Stimulated activated naive CD8-positive, alpha-beta T cell treated with anti-CD3 and anti-CD28 coated beads, Interleukin-15, amount 100 ng/mL, for 72 hours (primary cell): Measurements from ENCODE around the gene GLRX.
"Not testable (repeated sequence)": the region's sequence is repeated elsewhere in the genome, so short reads cannot be mapped to it uniquely, and the experiment has no call there.

Source experiments
- ATAC-seq: fragments of 150-1000 bp; cut with Tn5 transposase; 2 replicates; pipeline ENCODE4 v1.10.0; 2021; ENCODE audit warnings: mild to moderate bottlenecking, moderate library complexity
- DNase-seq, 2 donors: peaks; one replicate each; pipeline ENCODE4 v3.0.0; 2021 to 2022
- H3K27ac Mint-ChIP-seq, 2 donors: one replicate each; pipeline ENCODE4 v1.8.0; 2022; ENCODE audit warnings: mild to moderate bottlenecking in 2 of 2, mixed read lengths in 2 of 2, moderate library complexity in 2 of 2
- H3K27me3 Mint-ChIP-seq: one replicate; pipeline ENCODE4 v1.8.0; 2022; ENCODE audit warnings: mixed read lengths
- H3K4me1 Mint-ChIP-seq: one replicate; pipeline ENCODE4 v1.8.0; 2022; ENCODE audit warnings: mild to moderate bottlenecking, mixed read lengths
- H3K4me3 Mint-ChIP-seq, 2 donors: one replicate each; pipeline ENCODE4 v1.8.0; 2022; ENCODE audit warnings: mild to moderate bottlenecking in 2 of 2, mixed read lengths in 2 of 2, moderate library complexity in 1 of 2
- H3K9me3 Mint-ChIP-seq, 2 donors: one replicate each; pipeline ENCODE4 v1.8.0; 2022; ENCODE audit warnings: mixed read lengths in 2 of 2

Gene GLRX, protein sequence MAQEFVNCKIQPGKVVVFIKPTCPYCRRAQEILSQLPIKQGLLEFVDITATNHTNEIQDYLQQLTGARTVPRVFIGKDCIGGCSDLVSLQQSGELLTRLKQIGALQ

DNA sequence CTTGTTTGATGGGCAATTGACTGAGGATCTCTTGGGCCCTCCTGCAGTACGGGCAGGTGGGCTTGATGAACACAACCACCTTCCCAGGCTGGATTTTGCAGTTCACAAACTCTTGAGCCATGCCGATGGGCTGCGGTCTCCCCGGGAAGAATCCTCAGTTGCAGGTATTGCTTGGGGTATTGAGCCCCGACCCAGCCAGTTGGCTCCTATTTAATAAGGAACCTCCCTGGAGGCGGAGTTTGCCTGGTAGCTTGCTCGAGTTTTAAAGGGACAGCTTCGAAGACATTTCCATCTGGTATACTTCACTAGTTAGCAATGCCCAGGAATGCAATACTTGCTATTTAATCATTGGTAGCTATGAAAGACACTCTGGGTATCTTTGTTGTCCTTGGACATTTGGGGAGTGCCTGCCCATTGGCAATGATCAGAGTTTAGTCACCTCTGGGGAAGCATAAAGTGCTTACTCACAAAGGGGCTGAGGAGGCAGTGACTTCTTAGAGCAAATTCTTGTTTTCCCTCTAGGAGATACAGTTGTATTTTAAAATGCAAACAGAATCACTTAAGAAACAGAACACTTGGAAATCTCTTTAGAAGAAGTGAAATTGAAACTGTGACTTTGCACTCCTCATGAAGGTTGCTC, at the start of gene GLRX:
TSS of gene GLRX (minus strand) at position 185 of the 640 bp plus-strand sequence. CDS start at position 121, 64 bp downstream.
- ATAC-seq (no peak), DNase-seq (peak in 1 of 2 donors; percentile 43)
- Mint-ChIP-seq H3K9me3 (no peaks in the 10 kb centered on the region), H3K27ac (peak within 1 kb of the TSS; percentile 97 to 99), H3K4me3 (peak within 1 kb of the TSS; percentile 81 to 93), H3K4me1 (peaks cover 71% of the 10 kb centered on the region), H3K27me3 (no peaks in the 10 kb centered on the region)

GRCh38 chr5:95871146-95871806, 48.8 kb upstream of the GLRX start:
- Mint-ChIP-seq H3K27ac (peak overlapping the region; percentile 98 to 99), H3K9me3 (peaks cover 4 to 9% of the 10 kb centered on the region in 2 donors), H3K4me1 (peaks cover 61% of the 10 kb centered on the region), H3K4me3 (peak overlapping the region; percentile 79 to 83), H3K27me3 (no peaks in the 10 kb centered on the region)
- ATAC-seq (no peak), DNase-seq (no peak)

DNA sequence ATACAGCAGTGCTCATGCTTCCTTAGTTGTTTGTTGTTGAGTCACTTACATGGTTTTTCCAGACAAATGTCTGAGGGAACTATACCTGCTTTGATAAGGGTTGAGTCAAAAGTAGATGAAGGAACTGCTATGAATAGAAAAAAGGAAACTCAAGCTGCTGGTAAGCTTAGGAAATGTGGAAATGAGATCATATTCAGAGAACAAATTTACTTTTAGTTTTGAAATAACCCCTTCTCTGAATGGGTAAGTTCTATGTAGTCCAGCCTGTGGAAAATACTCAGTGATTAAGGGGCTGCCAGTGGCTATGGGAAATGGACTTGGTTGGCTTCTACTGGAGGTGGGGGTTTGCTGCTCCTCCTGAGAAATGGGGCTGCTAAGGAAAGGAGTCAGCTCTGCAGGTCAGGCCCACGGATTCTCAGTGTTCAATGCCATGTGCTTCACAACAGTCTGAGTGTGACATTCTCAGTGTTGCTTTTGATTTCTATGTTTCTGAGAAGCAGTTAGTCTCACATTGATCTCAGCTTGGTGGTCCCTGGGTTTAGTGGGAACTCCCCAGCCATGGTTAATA, 47.7 kb upstream of the GLRX start:
- Mint-ChIP-seq H3K4me1 (peaks cover 64% of the 10 kb centered on the region), H3K9me3 (peaks cover 4 to 9% of the 10 kb centered on the region in 2 donors), H3K27ac (peak overlapping the region; percentile 98 to 99), H3K27me3 (no peaks in the 10 kb centered on the region), H3K4me3 (peak overlapping the region; percentile 79 to 83)
- ATAC-seq (peak; percentile 93), DNase-seq (peak; percentile 57 to 73)

DNA sequence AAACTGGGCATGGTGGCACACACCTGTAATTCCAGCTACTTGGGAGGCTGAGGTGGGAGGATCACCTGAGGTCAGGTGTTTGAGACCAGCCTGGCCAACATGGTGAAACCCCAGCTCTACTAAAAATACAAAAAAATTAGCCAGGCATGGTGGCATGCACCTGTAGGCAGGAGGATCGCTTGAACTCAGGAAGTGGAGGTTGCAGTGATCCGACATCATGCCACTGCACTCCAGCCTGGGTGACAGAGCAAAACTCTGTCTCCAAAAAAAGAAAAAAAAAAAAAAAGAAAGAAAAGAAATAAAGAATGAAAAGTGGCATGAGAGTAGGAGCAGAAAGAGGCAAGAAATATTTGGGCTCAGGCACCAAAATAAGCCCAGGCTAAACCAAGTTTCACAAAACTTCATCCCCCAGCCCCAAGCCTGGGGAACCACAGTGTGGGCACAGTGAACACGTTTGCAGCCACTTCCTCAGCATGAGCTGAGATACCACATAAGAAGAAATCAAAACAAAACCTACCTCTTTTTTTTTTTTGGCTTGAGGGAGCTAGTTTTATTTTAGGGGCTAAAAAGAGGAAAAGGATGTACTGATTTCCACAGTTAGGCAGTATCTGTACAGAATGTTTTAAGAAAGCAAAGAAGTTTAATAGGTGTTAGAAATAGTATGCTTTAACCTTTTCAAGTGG, 46.8 kb upstream of the GLRX start:
- ATAC-seq (peak; percentile 76), DNase-seq (peak; percentile 59 to 79)
- not testable (repeated sequence) for H3K27me3 Mint-ChIP-seq, H3K9me3 Mint-ChIP-seq
- peak overlapping the region; percentile 73 to 80 for H3K4me3 Mint-ChIP-seq
- H3K27ac Mint-ChIP-seq, result peak overlapping the region; percentile 63 to 95
- peaks cover 72% of the 10 kb centered on the region for H3K4me1 Mint-ChIP-seq

GRCh38 chr5:95868136-95868535, 45.6 kb upstream of the GLRX start:
- Mint-ChIP-seq H3K4me3 (no peak overlapping the region), H3K27me3 (no peaks in the 10 kb centered on the region), H3K27ac (no peak overlapping the region), H3K9me3 (peaks cover 4 to 9% of the 10 kb centered on the region in 2 donors), H3K4me1 (peaks cover 79% of the 10 kb centered on the region)
- DNase-seq (no peak), ATAC-seq (no peak)

DNA sequence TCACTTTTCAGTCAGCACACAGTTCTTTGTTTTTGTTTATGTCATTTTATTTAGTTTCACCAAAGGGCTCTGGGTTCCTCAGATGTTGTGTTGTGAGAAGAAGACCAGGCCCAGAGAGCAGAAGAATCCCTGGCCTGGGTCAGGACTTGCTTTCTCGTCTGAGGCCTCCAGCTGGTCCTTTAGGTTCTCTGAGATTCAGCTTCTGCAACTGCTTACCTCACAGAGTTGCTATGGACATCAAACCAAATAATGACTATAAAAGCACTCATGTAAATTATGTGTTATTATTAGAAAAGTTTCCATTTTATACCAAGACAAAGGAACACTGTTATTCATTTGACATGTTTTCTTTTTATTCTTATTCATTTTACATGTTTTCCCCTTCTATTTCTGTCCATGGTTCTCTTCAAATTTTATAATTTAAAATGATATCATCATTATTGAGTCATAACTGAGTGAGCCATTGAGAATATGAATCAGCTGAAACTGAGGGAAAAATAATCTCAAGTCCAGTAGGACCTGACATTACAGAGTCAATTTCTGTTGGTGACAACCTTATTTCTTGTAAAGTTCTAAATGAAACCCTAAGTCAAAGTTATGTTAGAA, 44.0 kb upstream of the GLRX start:
- Mint-ChIP-seq H3K9me3 (peaks cover 4 to 9% of the 10 kb centered on the region in 2 donors), H3K4me1 (peaks cover 87% of the 10 kb centered on the region), H3K27me3 (no peaks in the 10 kb centered on the region), H3K4me3 (no peak overlapping the region), H3K27ac (no peak overlapping the region)
- ATAC-seq, result no peak
- DNase-seq, result no peak

DNA sequence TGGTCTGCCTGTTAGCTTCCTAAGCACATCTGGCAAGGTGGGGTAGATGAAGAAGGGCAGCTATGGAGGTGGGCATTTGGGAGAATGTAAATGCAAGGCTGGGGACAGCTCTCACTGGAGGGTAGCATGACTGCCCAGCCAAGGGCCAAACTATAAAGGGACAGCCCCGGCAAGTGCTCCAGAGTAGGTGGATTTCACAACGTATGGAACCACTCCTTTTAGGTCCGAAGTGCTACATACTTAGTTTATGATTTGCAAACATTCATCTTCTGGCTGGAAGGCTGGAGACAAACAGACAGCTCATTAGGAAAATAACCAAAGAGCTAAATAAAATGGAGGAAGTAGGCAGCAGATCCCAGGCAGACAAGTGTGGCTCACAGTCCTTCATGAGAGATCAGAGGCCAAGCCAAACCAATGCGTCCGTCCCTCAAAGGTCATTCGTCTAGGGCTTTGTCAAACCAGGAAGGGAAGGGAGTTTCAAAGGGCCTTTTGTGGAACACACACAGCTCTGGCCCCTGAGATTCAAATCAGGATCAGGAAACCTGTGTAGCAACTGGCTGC, 42.5 kb upstream of the GLRX start:
- DNase-seq, result no peak
- Mint-ChIP-seq H3K4me3 (no peak overlapping the region), H3K4me1 (peaks cover 86% of the 10 kb centered on the region), H3K9me3 (peaks cover 4 to 9% of the 10 kb centered on the region in 2 donors), H3K27ac (no peak overlapping the region), H3K27me3 (no peaks in the 10 kb centered on the region)
- no peak for ATAC-seq

DNA sequence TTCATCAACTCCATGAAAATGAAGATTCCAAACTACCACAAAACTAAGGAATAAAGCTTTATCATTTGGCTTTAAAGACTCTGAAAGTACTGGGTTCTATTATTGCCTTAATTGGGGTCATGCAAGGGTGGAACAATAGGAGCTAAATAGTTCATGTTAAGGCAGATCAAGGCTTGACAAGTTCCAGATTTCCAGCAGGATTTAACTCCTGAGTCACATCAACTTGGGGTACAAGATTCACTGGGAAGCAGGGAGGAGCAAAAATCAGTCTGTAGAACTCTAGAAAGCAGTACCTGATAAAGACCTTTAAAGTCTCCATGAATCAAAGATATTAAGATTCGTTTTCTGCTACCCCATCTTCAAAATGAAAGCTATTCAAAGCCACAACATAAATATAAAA, 41.9 kb upstream of the GLRX start:
- no peak for ATAC-seq
- Mint-ChIP-seq H3K4me3 (no peak overlapping the region), H3K4me1 (peaks cover 86% of the 10 kb centered on the region)

GRCh38 chr5:95863383-95863757, 40.8 kb upstream of the GLRX start:
- Mint-ChIP-seq H3K4me1 (peaks cover 86% of the 10 kb centered on the region), H3K9me3 (peaks cover 4 to 8% of the 10 kb centered on the region in 2 donors), H3K27me3 (no peaks in the 10 kb centered on the region), H3K27ac (no peak overlapping the region), H3K4me3 (no peak overlapping the region)
- ATAC-seq (no peak), DNase-seq (no peak)

More for the DNA sequence above, 41.9 kb upstream of the GLRX start:
- Mint-ChIP-seq H3K9me3 (peaks cover 4 to 9% of the 10 kb centered on the region in 2 donors), H3K27me3 (no peaks in the 10 kb centered on the region), H3K27ac (peak overlapping the region in 1 of 2 donors; percentile 35)
- DNase-seq, result no peak

- ATAC-seq (no peak), DNase-seq (no peak)
- Mint-ChIP-seq H3K4me3 (peak overlapping the region in 1 of 2 donors; percentile 5), H3K27ac (no peak overlapping the region), H3K4me1 (peaks cover 85% of the 10 kb centered on the region), H3K27me3 (no peaks in the 10 kb centered on the region), H3K9me3 (peaks cover 0 to 2% of the 10 kb centered on the region in 2 donors)
These were observed 40.3 kb upstream of the GLRX start for GRCh38 chr5:95862671-95863382.

GRCh38 chr5:95861864-95862561, 39.5 kb upstream of the GLRX start:
- H3K9me3 Mint-ChIP-seq, result no peaks in the 10 kb centered on the region

GRCh38 chr5:95861221-95861863, 38.8 kb upstream of the GLRX start:
- ATAC-seq (no peak), DNase-seq (no peak)
- Mint-ChIP-seq H3K4me3 (peak overlapping the region; percentile 34 to 55), H3K4me1 (peaks cover 70% of the 10 kb centered on the region), H3K9me3 (no peaks in the 10 kb centered on the region), H3K27ac (no peak overlapping the region), H3K27me3 (no peaks in the 10 kb centered on the region)

More at GRCh38 chr5:95861864-95862561, 39.5 kb upstream of the GLRX start:
- Mint-ChIP-seq H3K27me3 (no peaks in the 10 kb centered on the region), H3K4me3 (peak overlapping the region; percentile 34 to 55), H3K27ac (peak overlapping the region in 1 of 2 donors; percentile 69), H3K4me1 (peaks cover 76% of the 10 kb centered on the region)
- DNase-seq (peak in 1 of 2 donors; percentile 42), ATAC-seq (peak; percentile 44)

DNA sequence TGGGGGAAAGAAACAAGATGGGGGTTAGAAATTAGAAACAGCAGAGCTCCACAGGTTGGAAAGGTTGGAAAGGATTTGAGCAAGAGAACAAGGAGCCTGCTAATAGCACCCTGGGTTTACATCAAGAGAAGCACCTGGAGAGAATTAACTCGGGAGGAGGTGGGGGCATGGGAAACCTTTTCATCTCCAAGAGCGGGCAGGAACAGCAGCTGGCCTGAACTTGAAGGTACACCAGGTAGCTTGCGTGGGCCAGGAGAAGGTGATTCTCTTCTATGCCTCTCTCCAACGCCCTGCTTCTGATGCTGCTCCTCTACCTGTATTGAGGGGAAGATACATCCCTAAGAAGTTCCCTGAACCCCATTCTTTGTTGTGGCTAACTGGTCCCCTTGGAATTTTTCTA, 37.1 kb upstream of the GLRX start:
- peaks cover 61% of the 10 kb centered on the region for H3K4me1 Mint-ChIP-seq
- H3K4me3 Mint-ChIP-seq, result no peak overlapping the region
- no peak for DNase-seq
- no peaks in the 10 kb centered on the region for H3K27me3 Mint-ChIP-seq
- ATAC-seq, result no peak
- H3K27ac Mint-ChIP-seq, result no peak overlapping the region
- no peaks in the 10 kb centered on the region for H3K9me3 Mint-ChIP-seq
